ENCODE results near the gene AAMDC. TPM values are rescaled to one million over a fixed set of nuclear protein-coding genes. Genes with fewer than 3 reads are reported as not detected.
"Not testable (repeated sequence)": the region's sequence is repeated elsewhere in the genome, so short reads cannot be mapped to it uniquely, and the experiment has no call there.

Gene AAMDC
- total RNA-seq, 1 experiment from 2014 or later = 20.7 TPM

- not testable (repeated sequence) for H4K91ac ChIP-seq (ENCODE audit: insufficient read length, low read depth, low read length); H3K4me2 ChIP-seq (ENCODE audit: insufficient read depth, insufficient read length, low read length); H2BK12ac ChIP-seq (ENCODE audit: insufficient read length, low read depth, low read length); H2BK120ac ChIP-seq (ENCODE audit: low read depth, low read length, poor library complexity, severe bottlenecking); H3K9ac ChIP-seq (ENCODE audit: extremely low read depth, insufficient read length, low read length); H4K20me1 ChIP-seq (ENCODE audit: control insufficient read depth, insufficient read depth, insufficient read length); H3K27ac Mint-ChIP-seq; H3K4me3 Mint-ChIP-seq; H2BK20ac ChIP-seq (ENCODE audit: low read depth, low read length, poor library complexity, severe bottlenecking); H3K14ac ChIP-seq (ENCODE audit: insufficient read depth, low read length); H3K27ac ChIP-seq (ENCODE audit: insufficient read length, low read depth, low read length); DNase-seq; H2AK5ac ChIP-seq (ENCODE audit: insufficient read length, low read length); H4K8ac ChIP-seq (replicated peaks; ENCODE audit: insufficient read length, low read depth, low read length); H3K4me1 ChIP-seq (ENCODE audit: insufficient read depth, low read length); H3K9me3 ChIP-seq (ENCODE audit: control insufficient read depth, low read depth, low read length); H3K18ac ChIP-seq (ENCODE audit: insufficient read length, low read depth, low read length); H3K79me2 ChIP-seq (ENCODE audit: insufficient read depth, low read length); H4K5ac ChIP-seq (ENCODE audit: insufficient read length, low read depth, low read length); H2AFZ ChIP-seq (ENCODE audit: low read length); H3K23me2 ChIP-seq (ENCODE audit: insufficient read length, low read depth, low read length, poor library complexity, severe bottlenecking); H3K23ac ChIP-seq (ENCODE audit: insufficient read length, low read depth, low read length); H3K79me1 ChIP-seq (ENCODE audit: insufficient read depth, low read depth, low read length, poor library complexity, severe bottlenecking); H3K4ac ChIP-seq (ENCODE audit: low read depth, low read length); H3K27me3 ChIP-seq (ENCODE audit: insufficient read depth, low read length); H3T11ph ChIP-seq (ENCODE audit: low read length); H2BK15ac ChIP-seq (ENCODE audit: low read depth, low read length); H2BK5ac ChIP-seq (ENCODE audit: insufficient read length, low read length); H3K56ac ChIP-seq (ENCODE audit: insufficient read length, low read depth, low read length); H3K4me1 Mint-ChIP-seq; H3K27me3 Mint-ChIP-seq (ENCODE audit: low read depth); H3K9me3 Mint-ChIP-seq
- WGBS (ENCODE audit: extremely low coverage, insufficient read length, low lambda C conversion rate) = no CpG with 5 or more reads among the region's 7 CpGs
- peaks cover 13 to 51% (median 20%) of the 10 kb centered on the region in 3 experiments for H3K36me3 Mint-ChIP-seq (ENCODE audit: insufficient read depth in 1 of 3, low read depth in 3 of 3)
Observed at GRCh38 chr11:77891256-77891655, 70.3 kb downstream of the AAMDC start.

DNA sequence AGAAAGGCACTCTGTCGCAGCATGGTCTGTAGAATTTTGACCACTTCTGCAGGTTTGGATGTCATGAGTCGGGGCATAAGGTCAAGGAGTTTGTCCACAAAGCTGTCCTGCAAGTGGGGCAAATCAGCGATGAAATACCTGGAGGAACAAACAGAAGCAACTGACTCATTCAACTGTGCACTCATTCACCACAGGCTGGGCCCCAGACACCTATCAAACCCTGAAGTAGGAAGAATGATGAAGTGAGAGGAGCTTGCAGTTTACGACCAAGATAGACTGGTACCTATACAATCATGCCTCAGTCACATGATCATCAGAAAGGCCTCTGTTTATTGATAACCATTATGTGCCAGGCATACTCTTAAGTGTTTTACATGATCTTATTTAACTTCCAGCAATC lies 70.8 kb downstream of the AAMDC start:
- not testable (repeated sequence) for H3K23ac ChIP-seq (ENCODE audit: insufficient read length, low read depth, low read length); H2BK20ac ChIP-seq (ENCODE audit: low read depth, low read length, poor library complexity, severe bottlenecking); H2AFZ ChIP-seq (ENCODE audit: low read length); H2BK15ac ChIP-seq (ENCODE audit: low read depth, low read length); H2BK12ac ChIP-seq (ENCODE audit: insufficient read length, low read depth, low read length); H4K20me1 ChIP-seq (ENCODE audit: control insufficient read depth, insufficient read depth, insufficient read length); H3K4me1 ChIP-seq (ENCODE audit: insufficient read depth, low read length); H3K23me2 ChIP-seq (ENCODE audit: insufficient read length, low read depth, low read length, poor library complexity, severe bottlenecking); H3K27me3 Mint-ChIP-seq (ENCODE audit: low read depth); H4K8ac ChIP-seq (replicated peaks; ENCODE audit: insufficient read length, low read depth, low read length); H3K4ac ChIP-seq (ENCODE audit: low read depth, low read length); H3K4me2 ChIP-seq (ENCODE audit: insufficient read depth, insufficient read length, low read length); H3K14ac ChIP-seq (ENCODE audit: insufficient read depth, low read length); H3K9me3 Mint-ChIP-seq; H3K18ac ChIP-seq (ENCODE audit: insufficient read length, low read depth, low read length); H3K4me3 Mint-ChIP-seq; DNase-seq; H3K79me2 ChIP-seq (ENCODE audit: insufficient read depth, low read length); H2AK5ac ChIP-seq (ENCODE audit: insufficient read length, low read length); H2BK120ac ChIP-seq (ENCODE audit: low read depth, low read length, poor library complexity, severe bottlenecking); H3K9ac ChIP-seq (ENCODE audit: extremely low read depth, insufficient read length, low read length); H3K27ac ChIP-seq (ENCODE audit: insufficient read length, low read depth, low read length); H3T11ph ChIP-seq (ENCODE audit: low read length); H3K56ac ChIP-seq (ENCODE audit: insufficient read length, low read depth, low read length); H2BK5ac ChIP-seq (ENCODE audit: insufficient read length, low read length); H3K9me3 ChIP-seq (ENCODE audit: control insufficient read depth, low read depth, low read length); H3K27me3 ChIP-seq (ENCODE audit: insufficient read depth, low read length); H3K4me1 Mint-ChIP-seq; H3K79me1 ChIP-seq (ENCODE audit: insufficient read depth, low read depth, low read length, poor library complexity, severe bottlenecking); H4K91ac ChIP-seq (ENCODE audit: insufficient read length, low read depth, low read length); H4K5ac ChIP-seq (ENCODE audit: insufficient read length, low read depth, low read length)
- WGBS (ENCODE audit: extremely low coverage, insufficient read length, low lambda C conversion rate) = no CpG with 5 or more reads among the region's 4 CpGs
- H3K27ac Mint-ChIP-seq = peak overlapping the region in 1 of 3 experiments; percentile 68; a peak in 2 of 7 replicates
- H3K36me3 Mint-ChIP-seq (ENCODE audit: insufficient read depth in 1 of 3, low read depth in 3 of 3) = peaks cover 13 to 47% (median 17%) of the 10 kb centered on the region in 3 experiments

Data from H9 (cell line).